Spleen (tissue), 11 donors: ENCODE results near the gene RNF14. TPM values are rescaled to one million over a fixed set of nuclear protein-coding genes. Genes with fewer than 3 reads are reported as not detected.

ENCODE experiments used
- DNase-seq: peaks from one replicate; pipeline ENCODE4 v3.0.0-alpha.2; 2020
- H3K27ac ChIP-seq, 8 donors: fragments of 200-600 bp; sonication (generic) in 7 of 8; 1 replicate in 4 of 8; 2 replicates in 4 of 8; pipeline versions ENCODE4 v1.5.0 to v1.8.0; 2016 to 2021; ENCODE audit warnings: inconsistent platforms in 4 of 8, mild to moderate bottlenecking in 4 of 8, moderate library complexity in 1 of 8
- H3K27me3 ChIP-seq, 7 donors: fragments of 200-600 bp; sonication (generic) in 6 of 7; replicated peaks in 1 of 7; 1 replicate in 4 of 7; 2 replicates in 3 of 7; pipeline versions ENCODE4 v1.5.0 to v1.8.0; 2016 to 2021; ENCODE audit warnings: inconsistent platforms in 3 of 7, mild to moderate bottlenecking in 1 of 7
- H3K36me3 ChIP-seq, 6 donors: fragments of 200-600 bp; sonication (generic) in 5 of 6; 1 replicate in 4 of 6; 2 replicates in 2 of 6; pipeline versions ENCODE4 v1.5.0 to v1.8.0; 2016 to 2021; ENCODE audit warnings: inconsistent platforms in 2 of 6
- H3K4me1 ChIP-seq, 6 donors: fragments of 200-600 bp; sonication (generic) in 5 of 6; 1 replicate in 3 of 6; 2 replicates in 3 of 6; pipeline versions ENCODE4 v1.5.0 to v1.8.0; 2016 to 2021; ENCODE audit warnings: inconsistent platforms in 3 of 6
- H3K4me3 ChIP-seq, 8 donors: fragments of 200-600 bp; sonication (generic) in 7 of 8; 1 replicate in 4 of 8; 2 replicates in 4 of 8; pipeline versions ENCODE4 v1.5.0 to v1.8.0; 2016 to 2021; ENCODE audit warnings: inconsistent platforms in 4 of 8, mild to moderate bottlenecking in 4 of 8, moderate library complexity in 2 of 8
- H3K9me3 ChIP-seq, 8 donors: fragments of 200-600 bp; sonication (generic) in 7 of 8; 1 replicate in 4 of 8; 2 replicates in 4 of 8; pipeline versions ENCODE4 v1.5.0 to v1.8.0; 2016 to 2021; ENCODE audit warnings: inconsistent platforms in 4 of 8
- CTCF ChIP-seq, 11 experiments: fragments of 200-600 bp in 7 of 11; fragments of 450-650 bp in 4 of 11; sonication (generic) in 4 of 11; IDR thresholded peaks in 8 of 11; conservative IDR thresholded peaks in 3 of 11; 1 replicate in 7 of 11; 2 replicates in 4 of 11; pipeline versions ENCODE4 v1.4.0 to v1.8.0; 2016 to 2021; ENCODE audit warnings: antibody characterized with exemption in 11 of 11, inconsistent platforms in 4 of 11, mild to moderate bottlenecking in 1 of 11
- POLR2A ChIP-seq, 3 donors: fragments of 450-650 bp; IDR thresholded peaks; one replicate each; pipeline ENCODE4 v1.5.1; 2017; ENCODE audit warnings: antibody characterized with exemption in 3 of 3, mild to moderate bottlenecking in 1 of 3
- POLR2AphosphoS5 ChIP-seq, 3 donors: sonication (generic); formaldehyde crosslinking; IDR thresholded peaks; one replicate each; pipeline ENCODE4 v1.5.1; 2017; ENCODE audit warnings: antibody characterized with exemption in 3 of 3
- WGBS, 5 donors: extraction: QIAGEN DNeasy Blood & Tissue Kit in 3 of 5; methylation state at CpG; one replicate each; pipeline versions ENCODE4 v1.1.5 to v1.1.7; 2013 to 2018; 5-methylcytosine and 5-hydroxymethylcytosine counted together
- intact Hi-C: fragments of 100-400 bp; cut with DNase I; formaldehyde crosslinking; loops from one replicate; pipeline ENCODE4 v1.15.0; 2023; ENCODE audit warnings: low total_unique reads
- polyA plus RNA-seq, 3 donors: library from polyadenylated mRNA; stranded (reverse); fragments of 200-250 nt; gene quantifications; one replicate each; pipeline ENCODE4 v1.2.1, GENCODE V29; 2013
- total RNA-seq, 7 donors: library from RNA; depleted of rRNA in 3 of 7; stranded (reverse); fragments of >200 nt in 3 of 7; fragmentation: NEBNext Ultra II Directional in 4 of 7; extraction: Animal tissue kit (Norgen Biotek cat#: 25700) in 4 of 7; gene quantifications; one replicate each; pipeline versions ENCODE4 v1.1.0 to v1.2.1, GENCODE V29; 2016 to 2021
- donor health status: healthy with polysubstance abuse.
- donor health status: DM: no; HTN: no; CAD: no; lungs with moderate emphysema.
- donor health status: DM: no; HTN: no; CAD: no.
- donor health status: Bipolar disorder and iron deficiency.
- donor health status: healthy.
- donor health status: DM: no; HTN: no; CAD: no.
- donor health status: DM: yes; HTN: yes; CAD: no.

The RNF14 gene
- total and polyA plus RNA-seq, 10 donors, result 13.6 to 60.2 (median 45.3) TPM

DNA sequence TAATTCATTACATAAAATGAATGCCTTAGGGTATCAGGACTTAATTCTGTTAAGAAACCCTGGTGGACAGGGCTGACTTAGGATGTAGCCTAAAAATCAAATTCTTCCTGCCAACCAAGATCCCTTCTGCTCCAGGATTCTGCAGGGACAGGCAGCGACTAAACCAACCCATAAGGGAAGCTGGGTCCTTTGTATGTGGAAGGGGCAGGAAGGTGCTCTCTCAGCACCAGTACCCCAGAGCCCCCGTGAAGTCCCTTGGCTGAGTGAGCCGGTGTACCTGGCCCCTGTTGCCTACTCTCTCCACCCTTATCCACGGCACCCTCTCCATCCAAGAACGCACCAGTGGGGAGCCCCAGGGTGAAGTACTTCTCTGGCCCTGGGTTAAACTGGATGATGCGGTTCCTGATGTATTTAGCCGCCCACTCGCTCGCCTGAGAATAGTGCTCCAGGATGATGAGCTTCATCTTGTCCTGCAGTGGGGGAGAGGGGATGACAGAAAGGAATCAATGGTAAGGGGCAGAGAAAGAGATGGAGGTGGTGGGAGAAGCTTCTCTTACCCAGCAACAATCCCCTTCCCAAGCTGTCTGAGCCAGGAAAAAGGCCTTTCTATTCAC is 42.8 kb downstream of the RNF14 start:
- no peak for DNase-seq
- H3K4me3 ChIP-seq, result peak overlapping the region in 4 of 8 donors; percentile 56 to 89 (median 63)
- H3K36me3 ChIP-seq, result peaks cover 0 to 29% (median 0%) of the 10 kb centered on the region in 6 donors
- H3K27ac ChIP-seq, result peak overlapping the region in 3 of 8 donors; percentile 87 to 90 (median 90)
- H3K27me3 ChIP-seq, result no peaks in the 10 kb centered on the region
- H3K9me3 ChIP-seq, result no peaks in the 10 kb centered on the region
- intact Hi-C loops, result no loop called here
- TF ChIP-seq POLR2A (IDR thresholded peaks at IDR 0.05), result no peak
- TF ChIP-seq CTCF (IDR thresholded peaks at IDR 0.05 in 8 of 11, conservative IDR thresholded peaks at IDR 0.05 in 3 of 11), result no peak
- TF ChIP-seq POLR2AphosphoS5 (IDR thresholded peaks at IDR 0.05), result no peak
- WGBS, 5 donors, result 92 to 98% (median 95%) methylated on average over 9 of the region's 9 CpGs
- H3K4me1 ChIP-seq, result peaks cover 19 to 68% (median 52%) of the 10 kb centered on the region in 6 donors

- intact Hi-C loops, result no loop called here
- no peaks in the 10 kb centered on the region for H3K9me3 ChIP-seq
- H3K27me3 ChIP-seq, result no peaks in the 10 kb centered on the region
- peak; percentile 83 for DNase-seq
- peak overlapping the region; percentile 51 to 89 (median 62) for H3K4me3 ChIP-seq
- peak overlapping the region; percentile 30 to 90 (median 88) for H3K27ac ChIP-seq
- TF ChIP-seq CTCF (IDR thresholded peaks at IDR 0.05 in 8 of 11, conservative IDR thresholded peaks at IDR 0.05 in 3 of 11), result peak in 9 of 11 experiments; percentile 17 to 61 (median 50)
- no peak for TF ChIP-seq POLR2A (IDR thresholded peaks at IDR 0.05)
- TF ChIP-seq POLR2AphosphoS5 (IDR thresholded peaks at IDR 0.05), result no peak
- H3K4me1 ChIP-seq, result peaks cover 19 to 67% (median 47%) of the 10 kb centered on the region in 6 donors
- WGBS, 5 donors, result 14 to 33% (median 22%) methylated on average over 14 to 18 of the region's 18 CpGs
- peaks cover 0 to 28% (median 0%) of the 10 kb centered on the region in 6 donors for H3K36me3 ChIP-seq
Measured at GRCh38 chr5:142012186-142012785, 43.4 kb downstream of the RNF14 start.

GRCh38 chr5:142012792-142013388 is 44.0 kb downstream of the RNF14 start, which contains the start of gene GNPDA1:
Gene GNPDA1, minus strand, starts transcription at chr5:142013027. Its CDS starts 992 bp downstream, at chr5:142012035.
- 2 to 4% (median 2%) methylated on average over 19 to 58 of the region's 58 CpGs for WGBS, 5 donors
- Histone ChIP-seq H3K4me1 (peaks cover 19 to 67% (median 42%) of the 10 kb centered on the region in 6 donors), H3K27me3 (no peaks in the 10 kb centered on the region), H3K9me3 (no peaks in the 10 kb centered on the region), H3K36me3 (peaks cover 0 to 23% (median 0%) of the 10 kb centered on the region in 6 donors), H3K27ac (peak within 1 kb of the TSS; percentile 30 to 90 (median 88)), H3K4me3 (peak within 1 kb of the TSS; percentile 51 to 89 (median 62))
- peak in 1 of 11 experiments; percentile 37 for TF ChIP-seq CTCF (IDR thresholded peaks at IDR 0.05 in 8 of 11, conservative IDR thresholded peaks at IDR 0.05 in 3 of 11)
- TF ChIP-seq POLR2AphosphoS5 (IDR thresholded peaks at IDR 0.05), result peak in 2 of 3 donors; percentile 81 to 86
- peak in 1 of 3 donors; percentile 34 for TF ChIP-seq POLR2A (IDR thresholded peaks at IDR 0.05)
- intact Hi-C loops, result no loop called here
- DNase-seq, result peak; percentile 96
